Kidney tubule cell (primary cell): ENCODE data around the gene KIAA0930.

Experiments used
- DNase-seq: peaks from one replicate; pipeline ENCODE4 v3.0.0-alpha.2; 2018; ENCODE audit warnings: low spot score

The KIAA0930 gene

GRCh38 chr22:45172881-45173585, 67.7 kb downstream of the KIAA0930 start:
- no peak for DNase-seq

- DNase-seq: no peak
Measured at GRCh38 chr22:45171830-45172229, 68.9 kb downstream of the KIAA0930 start.

- peak; percentile 76 for DNase-seq
Measured at GRCh38 chr22:45169591-45170466, 70.9 kb downstream of the KIAA0930 start.

- no peak for DNase-seq
Measured at GRCh38 chr22:45166932-45167331, 73.8 kb downstream of the KIAA0930 start.

GRCh38 chr22:45164270-45165088, 76.2 kb downstream of the KIAA0930 start:
- DNase-seq: no peak

- peak; percentile 97 for DNase-seq
Measured at GRCh38 chr22:45163451-45164269, 77.0 kb downstream of the KIAA0930 start, which contains the start of gene NUP50. Gene NUP50, plus strand, starts transcription at chr22:45163925. Its CDS starts 4,253 bp downstream, at chr22:45168178.

- peak; percentile 40 for DNase-seq
Measured at GRCh38 chr22:45163099-45163450, 77.6 kb downstream of the KIAA0930 start.

GRCh38 chr22:45162531-45162930, 78.2 kb downstream of the KIAA0930 start:
- no peak for DNase-seq

- DNase-seq: peak; percentile 17
Measured at GRCh38 chr22:45159652-45160462, 80.8 kb downstream of the KIAA0930 start.

- DNase-seq: no peak
Measured at GRCh38 chr22:45157907-45158306, 82.8 kb downstream of the KIAA0930 start.

- no peak for DNase-seq
Measured at GRCh38 chr22:45155050-45155840, 85.4 kb downstream of the KIAA0930 start.

- peak; percentile 35 for DNase-seq
Measured at GRCh38 chr22:45154383-45154782, 86.3 kb downstream of the KIAA0930 start.

- DNase-seq: no peak
Measured at GRCh38 chr22:45151503-45151902, 89.2 kb downstream of the KIAA0930 start.

GRCh38 chr22:45150139-45150538, 90.6 kb downstream of the KIAA0930 start:
- DNase-seq: no peak

GRCh38 chr22:45149671-45150070, 91.0 kb downstream of the KIAA0930 start:
- DNase-seq: no peak

- no peak for DNase-seq
Measured at GRCh38 chr22:45144916-45145315, 95.8 kb downstream of the KIAA0930 start.

- no peak for DNase-seq
Measured at GRCh38 chr22:45142376-45142775, 98.3 kb downstream of the KIAA0930 start.
